Measurements from ENCODE around the gene SPNS2. TPM values are rescaled to one million over a fixed set of nuclear protein-coding genes. Genes with fewer than 3 reads are reported as not detected.

Gene SPNS2
- total RNA-seq, 1 experiment from 2014 or later, result 33.8 TPM

DNA sequence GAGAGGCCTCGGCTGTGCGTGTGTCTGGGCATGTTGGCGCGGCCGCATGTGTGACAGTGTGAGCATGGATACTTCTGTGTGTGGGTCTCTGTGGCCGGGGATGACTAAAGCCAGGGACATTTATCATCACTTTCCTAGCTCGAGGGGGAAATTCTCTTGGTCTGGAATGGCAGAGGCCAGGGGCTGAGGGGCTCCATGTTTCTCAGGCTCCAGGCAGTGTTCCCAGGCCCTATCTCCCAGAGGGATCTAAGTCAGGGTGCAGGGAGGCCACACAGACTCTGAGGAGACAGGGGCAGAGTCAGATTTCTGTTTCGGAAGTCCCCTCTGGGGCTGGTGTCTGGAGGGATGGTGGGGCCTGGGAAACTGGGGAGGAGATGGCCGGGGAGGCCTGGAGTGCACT is 23.7 kb upstream of the SPNS2 start:
- Histone ChIP-seq H4K20me1 (ENCODE audit: insufficient read depth) (no peaks in the 10 kb centered on the region), H3K4me3 (no peak overlapping the region), H3K79me2 (ENCODE audit: low read depth) (no peaks in the 10 kb centered on the region), H3K27ac (peak overlapping the region; percentile 93), H3K27me3 (ENCODE audit: insufficient read depth, low read depth) (no peaks in the 10 kb centered on the region), H3K9me3 (ENCODE audit: insufficient read depth, low read depth) (no peaks in the 10 kb centered on the region), H2AFZ (no peak overlapping the region), H3K9me2 (ENCODE audit: insufficient read depth) (no peaks in the 10 kb centered on the region), H3F3A (ENCODE audit: insufficient read depth, low read depth) (peaks cover 37% of the 10 kb centered on the region), H3K4me2 (peak overlapping the region; percentile 87), H3K4me1 (replicated peaks; ENCODE audit: insufficient read depth) (peaks cover 54% of the 10 kb centered on the region), H3K36me3 (ENCODE audit: low read depth) (no peaks in the 10 kb centered on the region)
- DNase-seq, result no peak
- CTCF ChIA-PET, result interaction anchor here (0.6 kb wide), 1 partner anchor 315 kb away, joined by 7 read pairs; no protein-coding TSS in a partner anchor
- intact Hi-C loops (cut with micrococcal nuclease; ENCODE audit: unreplicated experiment), result no loop called here
- POLR2A ChIA-PET (ENCODE audit: unreplicated experiment), result no interaction called here
- TF ChIP-seq, protein P1, sequence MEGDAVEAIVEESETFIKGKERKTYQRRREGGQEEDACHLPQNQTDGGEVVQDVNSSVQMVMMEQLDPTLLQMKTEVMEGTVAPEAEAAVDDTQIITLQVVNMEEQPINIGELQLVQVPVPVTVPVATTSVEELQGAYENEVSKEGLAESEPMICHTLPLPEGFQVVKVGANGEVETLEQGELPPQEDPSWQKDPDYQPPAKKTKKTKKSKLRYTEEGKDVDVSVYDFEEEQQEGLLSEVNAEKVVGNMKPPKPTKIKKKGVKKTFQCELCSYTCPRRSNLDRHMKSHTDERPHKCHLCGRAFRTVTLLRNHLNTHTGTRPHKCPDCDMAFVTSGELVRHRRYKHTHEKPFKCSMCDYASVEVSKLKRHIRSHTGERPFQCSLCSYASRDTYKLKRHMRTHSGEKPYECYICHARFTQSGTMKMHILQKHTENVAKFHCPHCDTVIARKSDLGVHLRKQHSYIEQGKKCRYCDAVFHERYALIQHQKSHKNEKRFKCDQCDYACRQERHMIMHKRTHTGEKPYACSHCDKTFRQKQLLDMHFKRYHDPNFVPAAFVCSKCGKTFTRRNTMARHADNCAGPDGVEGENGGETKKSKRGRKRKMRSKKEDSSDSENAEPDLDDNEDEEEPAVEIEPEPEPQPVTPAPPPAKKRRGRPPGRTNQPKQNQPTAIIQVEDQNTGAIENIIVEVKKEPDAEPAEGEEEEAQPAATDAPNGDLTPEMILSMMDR (conservative IDR thresholded peaks at IDR 0.05), result no peak
- no peak for TF ChIP-seq EZH2 (IDR thresholded peaks at IDR 0.05; ENCODE audit: low read depth)
- no TSS peak for BruUV-seq (replicated peaks)

DNA sequence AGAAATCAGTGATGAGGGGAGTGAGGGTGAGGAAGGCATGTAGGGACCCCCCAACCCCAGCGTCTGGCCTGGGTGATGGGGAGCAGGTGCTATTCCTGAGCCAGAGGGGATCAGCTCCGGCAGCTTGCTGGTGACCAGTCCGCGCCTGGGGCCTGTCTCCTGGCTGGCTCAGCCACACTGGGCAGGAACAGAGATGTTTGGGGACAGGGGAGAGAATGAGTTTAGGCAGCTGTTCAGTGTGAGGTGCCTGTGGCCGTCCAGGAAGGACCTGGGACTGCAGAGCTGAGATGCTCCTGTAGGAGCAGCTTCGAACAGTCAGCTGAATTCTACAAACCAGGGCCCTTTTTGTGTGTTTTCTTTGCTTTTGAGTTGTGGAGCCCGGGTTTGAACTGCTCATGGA is 23.2 kb upstream of the SPNS2 start:
- Histone ChIP-seq H2AFZ (no peak overlapping the region; the same call in 1 of the 2 replicates), H3K27ac (peak overlapping the region; percentile 93), H3K27me3 (ENCODE audit: insufficient read depth, low read depth) (no peaks in the 10 kb centered on the region), H3F3A (ENCODE audit: insufficient read depth, low read depth) (peaks cover 37% of the 10 kb centered on the region), H3K9me3 (ENCODE audit: insufficient read depth, low read depth) (no peaks in the 10 kb centered on the region), H3K4me2 (peak overlapping the region; percentile 87), H3K4me3 (no peak overlapping the region), H3K79me2 (ENCODE audit: low read depth) (no peaks in the 10 kb centered on the region), H3K4me1 (replicated peaks; ENCODE audit: insufficient read depth) (peaks cover 58% of the 10 kb centered on the region), H4K20me1 (ENCODE audit: insufficient read depth) (no peaks in the 10 kb centered on the region), H3K9me2 (ENCODE audit: insufficient read depth) (no peaks in the 10 kb centered on the region), H3K36me3 (ENCODE audit: low read depth) (no peaks in the 10 kb centered on the region)
- no TSS peak for BruUV-seq (replicated peaks)
- ChIA-PET POLR2A (ENCODE audit: unreplicated experiment) (interaction anchor here (1.2 kb wide), 1 partner anchor 39 kb away, joined by 5 read pairs; no protein-coding TSS in a partner anchor), CTCF (interaction anchor here (0.6 kb wide), 1 partner anchor 315 kb away, joined by 7 read pairs; no protein-coding TSS in a partner anchor)
- no peak for DNase-seq
- intact Hi-C loops (cut with micrococcal nuclease; ENCODE audit: unreplicated experiment), result no loop called here
- TF ChIP-seq, protein P1 (conservative IDR thresholded peaks at IDR 0.05), result no peak
- TF ChIP-seq EZH2 (IDR thresholded peaks at IDR 0.05; ENCODE audit: low read depth), result no peak

- Histone ChIP-seq H3K4me2 (peak overlapping the region; percentile 87), H3K9me2 (ENCODE audit: insufficient read depth) (no peaks in the 10 kb centered on the region), H3K36me3 (ENCODE audit: low read depth) (no peaks in the 10 kb centered on the region), H3K79me2 (ENCODE audit: low read depth) (peaks cover 3% of the 10 kb centered on the region), H2AFZ (no peak overlapping the region; the same call in 1 of the 2 replicates), H3F3A (ENCODE audit: insufficient read depth, low read depth) (peaks cover 40% of the 10 kb centered on the region), H3K27me3 (ENCODE audit: insufficient read depth, low read depth) (no peaks in the 10 kb centered on the region), H3K9me3 (ENCODE audit: insufficient read depth, low read depth) (no peaks in the 10 kb centered on the region), H3K27ac (peak overlapping the region; percentile 93), H3K4me1 (replicated peaks; ENCODE audit: insufficient read depth) (peaks cover 64% of the 10 kb centered on the region), H3K4me3 (peak overlapping the region; percentile 49; the same call in 1 of the 2 replicates), H4K20me1 (ENCODE audit: insufficient read depth) (no peaks in the 10 kb centered on the region)
- intact Hi-C loops (cut with micrococcal nuclease; ENCODE audit: unreplicated experiment), result loop anchor here (1.0 to 2.0 kb wide), 5 partner anchors 31 to 79 kb away; partner anchors contain the start of gene MYBBP1A
- no TSS peak for BruUV-seq (replicated peaks)
- peak; percentile 75 to 84 for DNase-seq
- POLR2A ChIA-PET (ENCODE audit: unreplicated experiment), result interaction anchor here (0.5 to 1.2 kb wide), 3 partner anchors 14 to 583 kb away, joined by 3 to 6 read pairs (median 5); partner anchors contain the start of gene CAMKK1
- CTCF ChIA-PET, result interaction anchor here (0.8 to 1.1 kb wide), 2 partner anchors 15 to 91 kb away, joined by 3 to 4 read pairs; no protein-coding TSS in a partner anchor
- TF ChIP-seq, protein P1 (conservative IDR thresholded peaks at IDR 0.05), result no peak
- no peak for TF ChIP-seq EZH2 (IDR thresholded peaks at IDR 0.05; ENCODE audit: low read depth)
These were observed 22.7 kb upstream of the SPNS2 start for GRCh38 chr17:4476017-4476416.

All from PC-9 (cell line).